K562 (cell line): ENCODE measurements around the gene UTRN. TPM values are rescaled to one million over a fixed set of nuclear protein-coding genes. Genes with fewer than 3 reads are reported as not detected.

Source experiments
- BDP1 ChIP-seq: IDR thresholded peaks from 3 replicates; pipeline ENCODE4 v1.6.1; 2011; ENCODE audit not compliant: insufficient read length, insufficient read depth
- BHLHE40 ChIP-seq: IDR thresholded peaks from 2 replicates; pipeline ENCODE4 v1.6.1; 2011; ENCODE audit warnings: low read length, improper control_type of control experiment
- CC2D1A ChIP-seq: fragments of 450-650 bp; IDR thresholded peaks from 2 replicates; pipeline ENCODE4 v1.6.1; 2017; ENCODE audit warnings: mild to moderate bottlenecking
- NCOA4 ChIP-seq: fragments of 450-650 bp; IDR thresholded peaks from 2 replicates; pipeline ENCODE4 v1.6.1; 2018; ENCODE audit warnings: mild to moderate bottlenecking; ENCODE audit not compliant: partially characterized antibody
- PRPF4 ChIP-seq: fragments of 200-400 bp; formaldehyde crosslinking; IDR thresholded peaks from one replicate; pipeline ENCODE4 v1.6.1; 2017; ENCODE audit warnings: low read length, low read depth, mild to moderate bottlenecking; ENCODE audit not compliant: insufficient read depth, poor library complexity, severe bottlenecking
- SNRNP70 ChIP-seq: fragments of 200-400 bp; formaldehyde crosslinking; optimal IDR thresholded peaks from 2 replicates; pipeline ENCODE3; 2017; ENCODE audit warnings: low read depth, low read length
- ZNF140 ChIP-seq: fragments of 250-450 bp; sonication (Bioruptor Pico); IDR thresholded peaks from 2 replicates; pipeline ENCODE4 v1.8.0; 2021; ENCODE audit warnings: moderate library complexity, mild to moderate bottlenecking, inconsistent platforms
- ZNF449 ChIP-seq: fragments of 250-450 bp; sonication (Bioruptor Pico); IDR thresholded peaks from 2 replicates; pipeline ENCODE4 v1.8.0; 2022; ENCODE audit warnings: moderate library complexity, mild to moderate bottlenecking, inconsistent platforms
- ZNF609 ChIP-seq: sonication (generic); formaldehyde crosslinking; IDR thresholded peaks from 2 replicates; pipeline ENCODE4 v1.8.1; 2023; ENCODE audit warnings: missing genetic modification reagents, mild to moderate bottlenecking, borderline replicate concordance
- ZNF77 ChIP-seq: fragments of 250-450 bp; sonication (Bioruptor Pico); IDR thresholded peaks from 2 replicates; pipeline ENCODE4 v1.5.0; 2020
- polyA plus RNA-seq, 8 experiments: library from polyadenylated mRNA; depleted of rRNA in 4 of 8; stranded (reverse) in 5 of 8; unstranded in 3 of 8; fragments of >200 nt; fragmentation: Nextera tagmentation in 2 of 8; fragmentation: Illumina TruSeq in 1 of 8; extraction: Ambion mirVana in 2 of 8; extraction: Trizol in 1 of 8; gene quantifications; 2 replicates each; pipeline versions ENCODE4 v1.2.1 to v1.2.3, GENCODE V29; 2011 to 2014; ENCODE audit warnings: inconsistent platforms in 1 of 8, missing spikeins in 1 of 8
- total RNA-seq, 7 experiments: library from RNA; depleted of rRNA in 6 of 7; stranded (reverse); fragments of >200 nt in 6 of 7; fragmentation: Illumina TruSeq in 2 of 7; extraction: Trizol in 2 of 7; gene quantifications; 2 replicates each; pipeline versions ENCODE4 v1.2.1 to v1.2.3, GENCODE V29; 2011 to 2021; ENCODE audit warnings: low replicate concordance in 1 of 7

UTRN gene
- total and polyA plus RNA-seq, 9 of the 15 experiments (the other 6 are each of a cell fraction or from before 2014, with no cell fraction given) = 0.94 to 22.4 (median 10.0) TPM

DNA sequence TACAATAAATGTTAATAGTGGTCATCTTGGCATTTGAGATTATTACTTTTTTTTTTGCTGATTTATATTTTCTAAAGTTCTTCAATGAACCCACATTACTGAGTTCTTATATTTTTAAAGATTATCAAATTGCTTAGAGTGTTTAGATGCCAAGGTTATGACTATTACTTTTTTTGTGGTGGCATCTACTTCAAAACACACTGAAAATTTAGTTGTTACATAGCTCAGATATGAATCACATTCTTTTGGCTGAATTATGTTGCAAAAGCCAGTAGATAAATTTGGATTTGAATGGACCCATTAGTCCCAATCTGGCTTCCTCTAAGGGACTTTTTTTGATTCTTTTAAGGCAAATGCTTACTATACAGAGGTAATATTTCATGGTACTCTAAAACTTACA lies 8.9 kb downstream of the UTRN start (continued):
- no peak for TF ChIP-seq ZNF609 (CRISPR knock-in tag)
- no peak for TF ChIP-seq SNRNP70
- no peak for TF ChIP-seq ZNF449
- TF ChIP-seq PRPF4 = no peak
- TF ChIP-seq ZNF77 = no peak
- TF ChIP-seq BHLHE40 = no peak
- no peak for TF ChIP-seq CC2D1A
- no peak for TF ChIP-seq NCOA4
- no peak for TF ChIP-seq ZNF140 (CRISPR knock-in tag)
- TF ChIP-seq BDP1 = no peak
